HepG2 (cell line): ENCODE data around the gene HS3ST3B1. TPM values are rescaled to one million over a fixed set of nuclear protein-coding genes. Genes with fewer than 3 reads are reported as not detected.

Experiments used
- ATAC-seq: fragments of 200-7000 bp; cut with Tn5 transposase; 3 replicates; pipeline ENCODE4 v1.9.1; 2020; ENCODE audit warnings: mild to moderate bottlenecking, moderate library complexity
- BruUV-seq: library from RNA; stranded (reverse); fragments of 400-500 nt; replicated peaks from 2 replicates; lab custom pipeline; 2021; lab: Mats Ljungman, UMichigan
- CTCF ChIA-PET: fragments of 300-600 bp; formaldehyde crosslinking; extraction: SDS; loops from one replicate; lab custom pipeline; 2021; ENCODE audit warnings: low total read pairs, inconsistent platforms, low intra/inter-chr PET ratio; lab: Yijun Ruan, JAX
- POLR2A ChIA-PET: fragments of 350-600 bp; sonication (Branson Sonifier 250); formaldehyde crosslinking; loops from one replicate; lab custom pipeline; 2020; ENCODE audit warnings: antibody characterized with exemption, inconsistent platforms; lab: Yijun Ruan, JAX
- DNase-seq: peaks from one replicate; pipeline ENCODE4 v3.0.0-alpha.2; 2015; ENCODE audit warnings: low spot score
- FAIRE-seq: peaks from 3 replicates; lab custom pipeline; 2011; peaks lifted over from hg19 to GRCh38; lab: Jason Lieb, UNC
- H2AFZ ChIP-seq: one replicate; pipeline ENCODE4 v1.6.1; 2011; ENCODE audit warnings: low read length, inconsistent platforms
- H3K27ac ChIP-seq: fragments of 300-600 bp; 3 replicates; pipeline ENCODE4 v1.8.0; 2011; ENCODE audit warnings: mixed run types, mild to moderate bottlenecking, mixed read lengths, low read length, inconsistent platforms; ENCODE audit not compliant: insufficient read depth; ENCODE audit errors: extremely low read length
- H3K27me3 ChIP-seq, 2 experiments: fragments of 200-600 bp in 1 of 2; 2 replicates in 1 of 2; 3 replicates in 1 of 2; pipeline versions ENCODE4 v1.6.0 to v1.8.0; 2011; ENCODE audit warnings: low read length in 2 of 2, mild to moderate bottlenecking in 2 of 2, moderate library complexity in 2 of 2, inconsistent platforms in 1 of 2; ENCODE audit not compliant: insufficient read depth in 2 of 2, control insufficient read depth in 1 of 2
- H3K36me3 ChIP-seq, 2 experiments: fragments of 200-600 bp in 1 of 2; replicated peaks in 1 of 2; 2 replicates in 1 of 2; 3 replicates in 1 of 2; pipeline versions ENCODE4 v1.5.1 to v1.8.0; 2011; ENCODE audit warnings: low read length in 2 of 2, inconsistent platforms in 1 of 2; ENCODE audit not compliant: insufficient read depth in 2 of 2, control insufficient read depth in 1 of 2
- H3K4me1 ChIP-seq: 2 replicates; pipeline ENCODE4 v1.5.1; 2012; ENCODE audit warnings: low read length, inconsistent platforms; ENCODE audit not compliant: insufficient read depth
- H3K4me2 ChIP-seq: 2 replicates; pipeline ENCODE4 v1.6.0; 2011; ENCODE audit warnings: low read depth, low read length, inconsistent platforms
- H3K4me3 ChIP-seq, 3 experiments: fragments of 200-600 bp in 1 of 3; sonication (generic), shearing (Covaris generic) in 1 of 3; replicated peaks in 1 of 3; 2 replicates each; pipeline ENCODE4 v1.5.1; 2011 to 2016; ENCODE audit warnings: low read length in 3 of 3, inconsistent platforms in 2 of 3, low read depth in 2 of 3, mild to moderate bottlenecking in 2 of 3, control low read depth in 1 of 3, mixed read lengths in 1 of 3; ENCODE audit not compliant: insufficient read depth in 1 of 3
- H3K79me2 ChIP-seq: one replicate; pipeline ENCODE4 v1.6.1; 2011; ENCODE audit warnings: low read length, inconsistent platforms; ENCODE audit not compliant: insufficient read depth
- H3K9ac ChIP-seq: 2 replicates; pipeline ENCODE4 v1.6.0; 2011; ENCODE audit warnings: mild to moderate bottlenecking, low read depth, low read length, inconsistent platforms; ENCODE audit not compliant: insufficient read depth
- H3K9me3 ChIP-seq: 2 replicates; pipeline ENCODE4 v1.5.1; 2012; ENCODE audit warnings: mild to moderate bottlenecking, low read length
- H4K20me1 ChIP-seq: 2 replicates; pipeline ENCODE4 v1.6.0; 2011; ENCODE audit warnings: inconsistent platforms, mild to moderate bottlenecking, low read length, moderate library complexity; ENCODE audit not compliant: insufficient read depth
- ASH2L ChIP-seq: fragments of 300-600, 200-600 bp; sonication (generic); IDR thresholded peaks from 2 replicates; pipeline ENCODE4 v1.7.0; 2017; ENCODE audit warnings: low read depth, mild to moderate bottlenecking, moderate library complexity, mixed read lengths, low read length; ENCODE audit not compliant: insufficient read length
- CEBPB ChIP-seq: IDR thresholded peaks from 2 replicates; pipeline ENCODE4 v1.6.1; 2011; ENCODE audit warnings: low read depth, low read length, improper control_type of control experiment, borderline replicate concordance
- CEBPG ChIP-seq: IDR thresholded peaks from 2 replicates; pipeline ENCODE4 v1.6.1; 2016
- EP300 ChIP-seq, 3 experiments: sonication (generic) in 1 of 3; formaldehyde crosslinking in 1 of 3; IDR thresholded peaks; 2 replicates each; pipeline versions ENCODE4 v1.5.1 to v1.6.1; 2011 to 2020; ENCODE audit warnings: low read depth in 2 of 3, low read length in 2 of 3, borderline replicate concordance in 1 of 3, improper control_type of control experiment in 1 of 3, mild to moderate bottlenecking in 1 of 3, missing genetic modification reagents in 1 of 3, moderate library complexity in 1 of 3
- GATAD2A ChIP-seq: IDR thresholded peaks from 2 replicates; pipeline ENCODE4 v1.6.1; 2016
- KMT2A ChIP-seq: sonication (generic); formaldehyde crosslinking; IDR thresholded peaks from 2 replicates; pipeline ENCODE4 v1.4.0; 2020; ENCODE audit warnings: missing genetic modification reagents
- MIXL1 ChIP-seq: IDR thresholded peaks from 2 replicates; pipeline ENCODE4 v1.6.1; 2016
- PAXIP1 ChIP-seq: sonication (generic); formaldehyde crosslinking; conservative IDR thresholded peaks from 2 replicates; pipeline ENCODE4 v1.4.0; 2020; ENCODE audit warnings: mild to moderate bottlenecking, missing genetic modification reagents, moderate library complexity
- PREB ChIP-seq: sonication (generic); formaldehyde crosslinking; IDR thresholded peaks from 2 replicates; pipeline ENCODE4 v1.4.0; 2020; ENCODE audit warnings: missing genetic modification reagents
- PRPF4 ChIP-seq: fragments of 200-400 bp; formaldehyde crosslinking; IDR thresholded peaks from 2 replicates; pipeline ENCODE4 v1.6.1; 2016; ENCODE audit warnings: low read length, low read depth; ENCODE audit not compliant: poor library complexity, severe bottlenecking
- SAP130 ChIP-seq: IDR thresholded peaks from 2 replicates; pipeline ENCODE4 v1.6.1; 2016; ENCODE audit warnings: low read depth
- SETDB1 ChIP-seq: sonication (generic); formaldehyde crosslinking; IDR thresholded peaks from 2 replicates; pipeline ENCODE4 v1.5.1; 2020; ENCODE audit warnings: missing genetic modification reagents, mild to moderate bottlenecking, borderline replicate concordance
- SRSF9 ChIP-seq: fragments of 200-400 bp; formaldehyde crosslinking; IDR thresholded peaks from 2 replicates; pipeline ENCODE4 v1.6.1; 2018; ENCODE audit warnings: borderline replicate concordance, mild to moderate bottlenecking, low read depth, low read length; ENCODE audit not compliant: insufficient read depth, poor library complexity, severe bottlenecking
- TAF1 ChIP-seq: sonication (generic); formaldehyde crosslinking; IDR thresholded peaks from 2 replicates; pipeline ENCODE4 v1.4.0; 2020; ENCODE audit warnings: missing genetic modification reagents
- TFAP4 ChIP-seq: sonication (generic); IDR thresholded peaks from 2 replicates; pipeline ENCODE4 v1.6.1; 2016; ENCODE audit warnings: low read depth, borderline replicate concordance
- THYN1 ChIP-seq: sonication (generic); formaldehyde crosslinking; IDR thresholded peaks from 2 replicates; pipeline ENCODE4 v1.8.1; 2023; ENCODE audit warnings: low read depth, mild to moderate bottlenecking, moderate library complexity, missing genetic modification reagents, borderline replicate concordance
- ZBTB43 ChIP-seq: sonication (generic); formaldehyde crosslinking; conservative IDR thresholded peaks from 2 replicates; pipeline ENCODE4 v1.4.0; 2020; ENCODE audit warnings: missing genetic modification reagents
- ZNF720 ChIP-seq: sonication (generic); formaldehyde crosslinking; IDR thresholded peaks from 2 replicates; pipeline ENCODE4 v1.4.0; 2020; ENCODE audit warnings: missing genetic modification reagents
- WGBS: methylation state at CpG from one replicate; pipeline ENCODE4 v1.1.6; 2017; ENCODE audit warnings: low lambda C conversion rate; 5-methylcytosine and 5-hydroxymethylcytosine counted together
- in situ Hi-C: cut with HindIII; loops from 2 replicates; pipeline ENCODE4 v1.10.0; 2017; ENCODE audit warnings: low pct_unique_long_range_greater_than_20kb; ENCODE audit not compliant: extremely low pct_ligation_motif_present
- intact Hi-C: fragments of 100-400 bp; cut with micrococcal nuclease; formaldehyde crosslinking; loops from one replicate; pipeline ENCODE4 v1.10.0; 2022; ENCODE audit not compliant: unreplicated experiment
- polyA plus RNA-seq, 8 experiments: library from polyadenylated mRNA; depleted of rRNA in 3 of 8; stranded (reverse) in 7 of 8; unstranded in 1 of 8; fragments of >200 nt; fragmentation: Illumina TruSeq in 4 of 8; extraction: Trizol in 4 of 8; gene quantifications; 2 replicates each; pipeline versions ENCODE4 v1.2.1 to v1.2.3, GENCODE V29; 2011 to 2016; ENCODE audit warnings: low read depth in 4 of 8, missing spikeins in 1 of 8, mixed read lengths in 1 of 8; ENCODE audit not compliant: insufficient read depth in 1 of 8
- total RNA-seq, 5 experiments: library from RNA; depleted of rRNA; stranded (reverse); fragments of >200 nt; fragmentation: Illumina TruSeq; extraction: Trizol; gene quantifications; 2 replicates each; pipeline ENCODE4 v1.2.3, GENCODE V29; 2016; ENCODE audit warnings: low read depth in 1 of 5

The HS3ST3B1 gene
- total and polyA plus RNA-seq, 2 of the 13 experiments (the other 11 are each of a cell fraction or from before 2014, with no cell fraction given) = 15.7 to 39.5 TPM

GRCh38 chr17:14321476-14321949 lies 20.6 kb downstream of the HS3ST3B1 start:
- no peaks in the 10 kb centered on the region for H3K9me3 ChIP-seq
- no peaks in the 10 kb centered on the region; a peak in 3 of 5 replicates for H3K36me3 ChIP-seq
- peak overlapping the region in 1 of 3 experiments; percentile 17; a peak in 1 of 6 replicates for H3K4me3 ChIP-seq
- peak overlapping the region; percentile 50 for H3K27ac ChIP-seq
- peak overlapping the region; percentile 57 for H3K4me2 ChIP-seq
- in situ Hi-C loops = no loop called here
- H3K79me2 ChIP-seq = peaks cover 99% of the 10 kb centered on the region
- CTCF ChIA-PET = no interaction called here
- POLR2A ChIA-PET = interaction anchor here (0.6 to 4.5 kb wide), 6 partner anchors 9 to 60 kb away, joined by 3 to 45 read pairs (median 4); no protein-coding TSS in a partner anchor
- ATAC-seq (peak; percentile 46), DNase-seq (peak; percentile 34), FAIRE-seq (peak; percentile 70)
- H2AFZ ChIP-seq = no peak overlapping the region
- WGBS = 39% methylated on average over 7 of the region's 7 CpGs
- no TSS peak for BruUV-seq
- peaks cover 100% of the 10 kb centered on the region for H3K4me1 ChIP-seq
- H4K20me1 ChIP-seq = peaks cover 29% of the 10 kb centered on the region
- no peak overlapping the region for H3K9ac ChIP-seq
- no peaks in the 10 kb centered on the region for H3K27me3 ChIP-seq
- intact Hi-C loops = no loop called here
- TF ChIP-seq MIXL1 = 0 out of 2 replicates have a peak, but pooled peaks have one; percentile 35
- no peak for TF ChIP-seq ZNF720 (CRISPR knock-in tag)
- TF ChIP-seq PRPF4 = no peak
- TF ChIP-seq CEBPB = peak; percentile 50
- TF ChIP-seq ASH2L = peak; percentile 20
- TF ChIP-seq CEBPG (CRISPR knock-in tag) = peak; percentile 60
- peak; percentile 89 for TF ChIP-seq ZBTB43 (CRISPR knock-in tag)
- TF ChIP-seq SETDB1 (CRISPR knock-in tag) = no peak
- TF ChIP-seq SAP130 (CRISPR knock-in tag) = 0 out of 2 replicates have a peak, but pooled peaks have one; percentile 23
- peak; percentile 51; the same call in 1 of the 2 replicates for TF ChIP-seq PAXIP1
- no peak for TF ChIP-seq THYN1 (CRISPR knock-in tag)
- TF ChIP-seq PREB (CRISPR knock-in tag) = no peak
- no peak for TF ChIP-seq KMT2A (CRISPR knock-in tag)
- peak; percentile 37; the same call in 1 of the 2 replicates for TF ChIP-seq TFAP4
- TF ChIP-seq GATAD2A (CRISPR knock-in tag) = 0 out of 2 replicates have a peak, but pooled peaks have one; percentile 19
- peak in 1 of 2 experiments; percentile 20; a peak in 1 of 4 replicates for TF ChIP-seq EP300 (IDR thresholded peaks at IDR 0.05; ENCODE audit: low read depth in 2 of 2, low read length in 2 of 2)
- no peak for TF ChIP-seq EP300 (CRISPR knock-in tag; IDR thresholded peaks at IDR 0.05; ENCODE audit: borderline replicate concordance)
- TF ChIP-seq TAF1 = no peak
- TF ChIP-seq SRSF9 = no peak
